ENCODE results near the gene STARD10. TPM values are rescaled to one million over a fixed set of nuclear protein-coding genes. Genes with fewer than 3 reads are reported as not detected.

The STARD10 gene
- total and polyA plus RNA-seq, 9 of the 15 experiments (the other 6 are each of a cell fraction or from before 2014, with no cell fraction given): 0.15 to 52.9 (median 32.3) TPM

GRCh38 chr11:72735495-72736027 lies 58.3 kb downstream of the STARD10 start (continued):
- no peak for TF ChIP-seq ZNF165 (CRISPR knock-in tag; IDR thresholded peaks at IDR 0.05; ENCODE audit: borderline replicate concordance)
- no peak for TF ChIP-seq RBM17 (IDR thresholded peaks at IDR 0.05; ENCODE audit: borderline replicate concordance, low read depth, low read length)
- no peak for TF ChIP-seq ZNF785 (CRISPR knock-in tag; IDR thresholded peaks at IDR 0.05)
- no peak for TF ChIP-seq NR2C2 (CRISPR knock-in tag; IDR thresholded peaks at IDR 0.05)
- TF ChIP-seq NR2C2 (tag; IDR thresholded peaks at IDR 0.05): no peak
- TF ChIP-seq DEAF1 (CRISPR knock-in tag; IDR thresholded peaks at IDR 0.05): no peak
- no peak for TF ChIP-seq IFI16 (CRISPR knock-in tag; IDR thresholded peaks at IDR 0.05)
- TF ChIP-seq, protein P1, sequence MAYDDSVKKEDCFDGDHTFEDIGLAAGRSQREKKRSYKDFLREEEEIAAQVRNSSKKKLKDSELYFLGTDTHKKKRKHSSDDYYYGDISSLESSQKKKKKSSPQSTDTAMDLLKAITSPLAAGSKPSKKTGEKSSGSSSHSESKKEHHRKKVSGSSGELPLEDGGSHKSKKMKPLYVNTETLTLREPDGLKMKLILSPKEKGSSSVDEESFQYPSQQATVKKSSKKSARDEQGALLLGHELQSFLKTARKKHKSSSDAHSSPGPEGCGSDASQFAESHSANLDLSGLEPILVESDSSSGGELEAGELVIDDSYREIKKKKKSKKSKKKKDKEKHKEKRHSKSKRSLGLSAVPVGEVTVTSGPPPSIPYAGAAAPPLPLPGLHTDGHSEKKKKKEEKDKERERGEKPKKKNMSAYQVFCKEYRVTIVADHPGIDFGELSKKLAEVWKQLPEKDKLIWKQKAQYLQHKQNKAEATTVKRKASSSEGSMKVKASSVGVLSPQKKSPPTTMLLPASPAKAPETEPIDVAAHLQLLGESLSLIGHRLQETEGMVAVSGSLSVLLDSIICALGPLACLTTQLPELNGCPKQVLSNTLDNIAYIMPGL (CRISPR knock-in tag; IDR thresholded peaks at IDR 0.05): no peak
- TF ChIP-seq CXXC5 (CRISPR knock-in tag; IDR thresholded peaks at IDR 0.05): peak; percentile 27
- TF ChIP-seq, protein P2, sequence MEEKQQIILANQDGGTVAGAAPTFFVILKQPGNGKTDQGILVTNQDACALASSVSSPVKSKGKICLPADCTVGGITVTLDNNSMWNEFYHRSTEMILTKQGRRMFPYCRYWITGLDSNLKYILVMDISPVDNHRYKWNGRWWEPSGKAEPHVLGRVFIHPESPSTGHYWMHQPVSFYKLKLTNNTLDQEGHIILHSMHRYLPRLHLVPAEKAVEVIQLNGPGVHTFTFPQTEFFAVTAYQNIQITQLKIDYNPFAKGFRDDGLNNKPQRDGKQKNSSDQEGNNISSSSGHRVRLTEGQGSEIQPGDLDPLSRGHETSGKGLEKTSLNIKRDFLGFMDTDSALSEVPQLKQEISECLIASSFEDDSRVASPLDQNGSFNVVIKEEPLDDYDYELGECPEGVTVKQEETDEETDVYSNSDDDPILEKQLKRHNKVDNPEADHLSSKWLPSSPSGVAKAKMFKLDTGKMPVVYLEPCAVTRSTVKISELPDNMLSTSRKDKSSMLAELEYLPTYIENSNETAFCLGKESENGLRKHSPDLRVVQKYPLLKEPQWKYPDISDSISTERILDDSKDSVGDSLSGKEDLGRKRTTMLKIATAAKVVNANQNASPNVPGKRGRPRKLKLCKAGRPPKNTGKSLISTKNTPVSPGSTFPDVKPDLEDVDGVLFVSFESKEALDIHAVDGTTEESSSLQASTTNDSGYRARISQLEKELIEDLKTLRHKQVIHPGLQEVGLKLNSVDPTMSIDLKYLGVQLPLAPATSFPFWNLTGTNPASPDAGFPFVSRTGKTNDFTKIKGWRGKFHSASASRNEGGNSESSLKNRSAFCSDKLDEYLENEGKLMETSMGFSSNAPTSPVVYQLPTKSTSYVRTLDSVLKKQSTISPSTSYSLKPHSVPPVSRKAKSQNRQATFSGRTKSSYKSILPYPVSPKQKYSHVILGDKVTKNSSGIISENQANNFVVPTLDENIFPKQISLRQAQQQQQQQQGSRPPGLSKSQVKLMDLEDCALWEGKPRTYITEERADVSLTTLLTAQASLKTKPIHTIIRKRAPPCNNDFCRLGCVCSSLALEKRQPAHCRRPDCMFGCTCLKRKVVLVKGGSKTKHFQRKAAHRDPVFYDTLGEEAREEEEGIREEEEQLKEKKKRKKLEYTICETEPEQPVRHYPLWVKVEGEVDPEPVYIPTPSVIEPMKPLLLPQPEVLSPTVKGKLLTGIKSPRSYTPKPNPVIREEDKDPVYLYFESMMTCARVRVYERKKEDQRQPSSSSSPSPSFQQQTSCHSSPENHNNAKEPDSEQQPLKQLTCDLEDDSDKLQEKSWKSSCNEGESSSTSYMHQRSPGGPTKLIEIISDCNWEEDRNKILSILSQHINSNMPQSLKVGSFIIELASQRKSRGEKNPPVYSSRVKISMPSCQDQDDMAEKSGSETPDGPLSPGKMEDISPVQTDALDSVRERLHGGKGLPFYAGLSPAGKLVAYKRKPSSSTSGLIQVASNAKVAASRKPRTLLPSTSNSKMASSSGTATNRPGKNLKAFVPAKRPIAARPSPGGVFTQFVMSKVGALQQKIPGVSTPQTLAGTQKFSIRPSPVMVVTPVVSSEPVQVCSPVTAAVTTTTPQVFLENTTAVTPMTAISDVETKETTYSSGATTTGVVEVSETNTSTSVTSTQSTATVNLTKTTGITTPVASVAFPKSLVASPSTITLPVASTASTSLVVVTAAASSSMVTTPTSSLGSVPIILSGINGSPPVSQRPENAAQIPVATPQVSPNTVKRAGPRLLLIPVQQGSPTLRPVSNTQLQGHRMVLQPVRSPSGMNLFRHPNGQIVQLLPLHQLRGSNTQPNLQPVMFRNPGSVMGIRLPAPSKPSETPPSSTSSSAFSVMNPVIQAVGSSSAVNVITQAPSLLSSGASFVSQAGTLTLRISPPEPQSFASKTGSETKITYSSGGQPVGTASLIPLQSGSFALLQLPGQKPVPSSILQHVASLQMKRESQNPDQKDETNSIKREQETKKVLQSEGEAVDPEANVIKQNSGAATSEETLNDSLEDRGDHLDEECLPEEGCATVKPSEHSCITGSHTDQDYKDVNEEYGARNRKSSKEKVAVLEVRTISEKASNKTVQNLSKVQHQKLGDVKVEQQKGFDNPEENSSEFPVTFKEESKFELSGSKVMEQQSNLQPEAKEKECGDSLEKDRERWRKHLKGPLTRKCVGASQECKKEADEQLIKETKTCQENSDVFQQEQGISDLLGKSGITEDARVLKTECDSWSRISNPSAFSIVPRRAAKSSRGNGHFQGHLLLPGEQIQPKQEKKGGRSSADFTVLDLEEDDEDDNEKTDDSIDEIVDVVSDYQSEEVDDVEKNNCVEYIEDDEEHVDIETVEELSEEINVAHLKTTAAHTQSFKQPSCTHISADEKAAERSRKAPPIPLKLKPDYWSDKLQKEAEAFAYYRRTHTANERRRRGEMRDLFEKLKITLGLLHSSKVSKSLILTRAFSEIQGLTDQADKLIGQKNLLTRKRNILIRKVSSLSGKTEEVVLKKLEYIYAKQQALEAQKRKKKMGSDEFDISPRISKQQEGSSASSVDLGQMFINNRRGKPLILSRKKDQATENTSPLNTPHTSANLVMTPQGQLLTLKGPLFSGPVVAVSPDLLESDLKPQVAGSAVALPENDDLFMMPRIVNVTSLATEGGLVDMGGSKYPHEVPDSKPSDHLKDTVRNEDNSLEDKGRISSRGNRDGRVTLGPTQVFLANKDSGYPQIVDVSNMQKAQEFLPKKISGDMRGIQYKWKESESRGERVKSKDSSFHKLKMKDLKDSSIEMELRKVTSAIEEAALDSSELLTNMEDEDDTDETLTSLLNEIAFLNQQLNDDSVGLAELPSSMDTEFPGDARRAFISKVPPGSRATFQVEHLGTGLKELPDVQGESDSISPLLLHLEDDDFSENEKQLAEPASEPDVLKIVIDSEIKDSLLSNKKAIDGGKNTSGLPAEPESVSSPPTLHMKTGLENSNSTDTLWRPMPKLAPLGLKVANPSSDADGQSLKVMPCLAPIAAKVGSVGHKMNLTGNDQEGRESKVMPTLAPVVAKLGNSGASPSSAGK (IDR thresholded peaks at IDR 0.05): no peak
- TF ChIP-seq HMGN3 (IDR thresholded peaks at IDR 0.05; ENCODE audit: borderline replicate concordance, extremely low read depth, insufficient read length, low read depth, low read length): no peak

All from K562 (cell line).